WTC11 (cell line): Measurements from ENCODE around the gene MTREX. TPM values are rescaled to one million over a fixed set of nuclear protein-coding genes. Genes with fewer than 3 reads are reported as not detected.

ENCODE experiments used
- ATAC-seq: fragments of 200-7000 bp; cut with Tn5 transposase; 2 replicates; pipeline ENCODE4 v1.10.0; 2021; ENCODE audit warnings: mild to moderate bottlenecking, moderate library complexity
- CTCF ChIA-PET: fragments of 300-600 bp; sonication (Branson Sonifier 250); formaldehyde crosslinking; loops from one replicate; lab custom pipeline; 2021; ENCODE audit warnings: antibody characterized with exemption; lab: Charles Lee
- POLR2A ChIA-PET: fragments of 350-600 bp; sonication (Branson Sonifier 250); formaldehyde crosslinking; loops from one replicate; lab custom pipeline; 2021; ENCODE audit warnings: antibody characterized with exemption; lab: Charles Lee
- DNase-seq: peaks from one replicate; pipeline ENCODE4 v3.0.0; 2021; ENCODE audit warnings: low spot score
- H3K27ac Mint-ChIP-seq: 2 replicates; pipeline ENCODE4 v1.8.0; 2021; ENCODE audit warnings: mixed read lengths
- H3K27me3 Mint-ChIP-seq: 2 replicates; pipeline ENCODE4 v1.8.0; 2021; ENCODE audit warnings: low read depth, mild to moderate bottlenecking, moderate library complexity, mixed read lengths
- H3K36me3 Mint-ChIP-seq: 2 replicates; pipeline ENCODE4 v1.8.0; 2021; ENCODE audit warnings: mixed read lengths
- H3K4me1 Mint-ChIP-seq: 2 replicates; pipeline ENCODE4 v1.8.0; 2022; ENCODE audit warnings: mixed read lengths
- H3K4me3 Mint-ChIP-seq: 2 replicates; pipeline ENCODE4 v1.8.0; 2021; ENCODE audit warnings: mild to moderate bottlenecking, moderate library complexity, mixed read lengths
- H3K9me3 Mint-ChIP-seq: 2 replicates; pipeline ENCODE4 v1.8.0; 2021; ENCODE audit warnings: mixed read lengths
- AR ChIP-seq: fragments of 250-450 bp; sonication (Bioruptor Pico); IDR thresholded peaks from 2 replicates; pipeline ENCODE4 v1.9.0; 2021; ENCODE audit warnings: mild to moderate bottlenecking
- ATF1 ChIP-seq: sonication (generic); formaldehyde crosslinking; IDR thresholded peaks from 2 replicates; pipeline ENCODE4 v1.8.1; 2023; ENCODE audit warnings: mild to moderate bottlenecking, moderate library complexity, missing genetic modification reagents
- ATF2 ChIP-seq: sonication (generic); formaldehyde crosslinking; IDR thresholded peaks from 2 replicates; pipeline ENCODE4 v1.8.1; 2022; ENCODE audit warnings: low read depth, missing genetic modification reagents, borderline replicate concordance
- CREB1 ChIP-seq: sonication (generic); formaldehyde crosslinking; IDR thresholded peaks from 2 replicates; pipeline ENCODE4 v1.8.0; 2023; ENCODE audit warnings: mild to moderate bottlenecking, missing genetic modification reagents
- CTCF ChIP-seq: fragments of 200-600 bp; IDR thresholded peaks from 2 replicates; pipeline ENCODE4 v1.8.0; 2022; ENCODE audit warnings: antibody characterized with exemption
- E2F1 ChIP-seq: sonication (generic); formaldehyde crosslinking; IDR thresholded peaks from 2 replicates; pipeline ENCODE4 v1.8.0; 2022; ENCODE audit warnings: mild to moderate bottlenecking, missing genetic modification reagents
- ETV6 ChIP-seq: sonication (generic); formaldehyde crosslinking; IDR thresholded peaks from 2 replicates; pipeline ENCODE4 v1.8.1; 2022; ENCODE audit warnings: mild to moderate bottlenecking, missing genetic modification reagents
- FOXK1 ChIP-seq: sonication (generic); formaldehyde crosslinking; IDR thresholded peaks from 2 replicates; pipeline ENCODE4 v1.8.0; 2022; ENCODE audit warnings: mild to moderate bottlenecking, moderate library complexity, missing genetic modification reagents
- KAT7 ChIP-seq: sonication (generic); formaldehyde crosslinking; IDR thresholded peaks from 2 replicates; pipeline ENCODE4 v1.8.1; 2023; ENCODE audit warnings: missing genetic modification reagents, mild to moderate bottlenecking, borderline replicate concordance
- MYBL2 ChIP-seq: sonication (generic); formaldehyde crosslinking; IDR thresholded peaks from 2 replicates; pipeline ENCODE4 v1.8.1; 2023; ENCODE audit warnings: mild to moderate bottlenecking, moderate library complexity, missing genetic modification reagents
- OVOL2 ChIP-seq: fragments of 250-450 bp; sonication (Bioruptor Pico); IDR thresholded peaks from 2 replicates; pipeline ENCODE4 v1.9.0; 2021; ENCODE audit warnings: mild to moderate bottlenecking, borderline replicate concordance
- PRDM15 ChIP-seq: sonication (generic); formaldehyde crosslinking; IDR thresholded peaks from 2 replicates; pipeline ENCODE4 v1.8.0; 2022; ENCODE audit warnings: missing genetic modification reagents
- RELA ChIP-seq: sonication (generic); formaldehyde crosslinking; IDR thresholded peaks from 2 replicates; pipeline ENCODE4 v1.8.1; 2022; ENCODE audit warnings: missing genetic modification reagents, mild to moderate bottlenecking, borderline replicate concordance
- ZBTB43 ChIP-seq: sonication (generic); formaldehyde crosslinking; IDR thresholded peaks from 2 replicates; pipeline ENCODE4 v1.8.1; 2023; ENCODE audit warnings: mild to moderate bottlenecking, missing genetic modification reagents
- ZNF138 ChIP-seq: sonication (generic); formaldehyde crosslinking; conservative IDR thresholded peaks from 2 replicates; pipeline ENCODE4 v1.8.1; 2022; ENCODE audit warnings: mild to moderate bottlenecking, moderate library complexity, missing genetic modification reagents
- ZNF281 ChIP-seq: sonication (generic); formaldehyde crosslinking; IDR thresholded peaks from 2 replicates; pipeline ENCODE4 v1.8.0; 2023; ENCODE audit warnings: mild to moderate bottlenecking, missing genetic modification reagents
- ZNF317 ChIP-seq: sonication (generic); formaldehyde crosslinking; IDR thresholded peaks from 2 replicates; pipeline ENCODE4 v1.8.1; 2023; ENCODE audit warnings: low read depth, mild to moderate bottlenecking, moderate library complexity, missing genetic modification reagents, borderline replicate concordance
- total RNA-seq: library from RNA; stranded (reverse); gene quantifications from 3 replicates; pipeline ENCODE4 v1.2.3, GENCODE V29; 2021

MTREX gene
- total RNA-seq, 1 experiment from 2014 or later, result 110 TPM

GRCh38 chr5:55472642-55473041 lies 164.9 kb downstream of the MTREX start:
- Mint-ChIP-seq H3K27ac (peak overlapping the region; percentile 80), H3K27me3 (no peaks in the 10 kb centered on the region), H3K4me3 (no peak overlapping the region), H3K4me1 (peaks cover 30% of the 10 kb centered on the region), H3K36me3 (peaks cover 4% of the 10 kb centered on the region; the same call in 1 of the 2 replicates), H3K9me3 (no peaks in the 10 kb centered on the region)
- ChIA-PET CTCF (no interaction called here), POLR2A (no interaction called here)
- DNase-seq (no peak), ATAC-seq (0 out of 2 replicates have a peak, but pooled peaks have one; percentile 35)
- no peak for TF ChIP-seq ZBTB43
- no peak for TF ChIP-seq AR (CRISPR knock-in tag)
- TF ChIP-seq ZNF317 (CRISPR knock-in tag), result no peak
- no peak for TF ChIP-seq CREB1 (CRISPR knock-in tag)
- TF ChIP-seq ETV6, result no peak
- no peak for TF ChIP-seq FOXK1 (CRISPR knock-in tag)
- TF ChIP-seq ZNF138 (CRISPR knock-in tag), result no peak
- no peak for TF ChIP-seq CTCF
- TF ChIP-seq E2F1, result no peak
- no peak for TF ChIP-seq ATF1 (CRISPR knock-in tag)
- no peak for TF ChIP-seq KAT7 (CRISPR knock-in tag)
- no peak for TF ChIP-seq ATF2 (CRISPR knock-in tag)
- TF ChIP-seq PRDM15 (CRISPR knock-in tag), result no peak
- TF ChIP-seq RELA (CRISPR knock-in tag), result no peak
- no peak for TF ChIP-seq OVOL2 (CRISPR knock-in tag)
- no peak for TF ChIP-seq ZNF281 (CRISPR knock-in tag)
- TF ChIP-seq MYBL2 (CRISPR knock-in tag), result no peak
